OCI-LY3 (cell line): ENCODE data around the gene EXOC4.

Source experiments
- H2AFZ ChIP-seq: fragments of 200-600, 300-600 bp; shearing (Covaris generic); 2 replicates; pipeline ENCODE4 v1.6.0; 2014; ENCODE audit warnings: antibody characterized with exemption, low read depth, low read length
- H3K27ac ChIP-seq: fragments of 200-600, 300-600 bp; sonication (generic); 2 replicates; pipeline ENCODE4 v1.5.1; 2014; ENCODE audit warnings: mild to moderate bottlenecking, low read length, moderate library complexity, mixed read lengths
- H3K27me3 ChIP-seq: fragments of 200-600, 300-600 bp; sonication (generic); 2 replicates; pipeline ENCODE4 v1.6.1; 2014; ENCODE audit warnings: low read depth, low read length, mixed read lengths
- H3K36me3 ChIP-seq: fragments of 200-600, 300-600 bp; sonication (generic); replicated peaks from 2 replicates; pipeline ENCODE3; 2014; ENCODE audit warnings: low read depth, low read length, mixed read lengths
- H3K4me1 ChIP-seq: fragments of 300-600, 200-600 bp; sonication (generic); 2 replicates; pipeline ENCODE4 v1.6.1; 2014; ENCODE audit warnings: low read length, mixed read lengths
- H3K4me2 ChIP-seq: fragments of 200-600, 300-600 bp; sonication (generic); 2 replicates; pipeline ENCODE4 v1.6.1; 2014; ENCODE audit warnings: low read length, mixed read lengths
- H3K4me3 ChIP-seq: fragments of 300-600, 200-600 bp; sonication (generic); 2 replicates; pipeline ENCODE4 v1.5.1; 2014; ENCODE audit warnings: antibody characterized with exemption, mild to moderate bottlenecking, low read length, moderate library complexity
- H3K79me2 ChIP-seq: fragments of 300-600, 200-600 bp; shearing (Covaris generic); 2 replicates; pipeline ENCODE4 v1.6.1; 2014; ENCODE audit warnings: mild to moderate bottlenecking, low read length, mixed read lengths
- H3K9ac ChIP-seq: fragments of 300-600, 200-600 bp; shearing (Covaris generic); 2 replicates; pipeline ENCODE4 v1.6.0; 2014; ENCODE audit warnings: mild to moderate bottlenecking, low read length, moderate library complexity
- H3K9me3 ChIP-seq: fragments of 200-600, 300-600 bp; shearing (Covaris generic); 2 replicates; pipeline ENCODE4 v1.6.1; 2014; ENCODE audit warnings: low read length, mixed read lengths; ENCODE audit not compliant: insufficient read depth
- H4K20me1 ChIP-seq: fragments of 200-600, 300-600 bp; sonication (generic); 2 replicates; pipeline ENCODE4 v1.6.1; 2016; ENCODE audit warnings: low read length, mixed read lengths; ENCODE audit not compliant: insufficient read depth
- EZH2phosphoT487 ChIP-seq: fragments of 200-600 bp; shearing (Covaris generic); IDR thresholded peaks from 2 replicates; pipeline ENCODE4 v1.6.1; 2018; ENCODE audit warnings: antibody characterized with exemption, mixed run types, low read depth
- TF ChIP-seq, protein P1 (sequence below): fragments of 200-600, 300-600 bp; sonication (generic); IDR thresholded peaks from 2 replicates; pipeline ENCODE4 v1.5.1; 2014; ENCODE audit warnings: antibody characterized with exemption, low read length, low read depth

EXOC4 gene

DNA sequence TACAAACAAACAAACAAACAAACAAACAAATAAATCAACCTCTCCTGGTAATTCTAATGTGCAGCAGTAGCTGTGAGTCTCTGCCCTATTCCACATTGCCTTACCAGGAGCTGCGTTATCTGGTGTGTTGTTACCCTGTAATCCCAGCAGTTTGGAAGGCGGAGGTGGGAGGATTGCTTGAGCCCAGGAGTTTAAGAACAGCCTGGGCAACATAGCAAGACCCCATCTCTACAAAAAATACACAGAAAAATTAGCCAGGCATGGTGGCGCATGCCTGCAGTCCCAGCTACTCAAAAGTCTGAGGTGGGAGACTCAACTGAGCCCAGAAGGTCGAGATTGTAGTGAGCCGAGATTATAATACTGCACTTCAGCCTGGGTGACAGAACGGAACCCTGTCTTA lies 192.7 kb downstream of the EXOC4 start:
- Histone ChIP-seq H3K27ac (no peak overlapping the region), H3K4me3 (no peak overlapping the region), H3K36me3 (no peaks in the 10 kb centered on the region), H3K4me2 (no peak overlapping the region), H3K4me1 (peaks cover 13% of the 10 kb centered on the region), H3K79me2 (no peaks in the 10 kb centered on the region), H4K20me1 (no peaks in the 10 kb centered on the region), H3K9me3 (no peaks in the 10 kb centered on the region), H3K27me3 (no peaks in the 10 kb centered on the region), H2AFZ (no peak overlapping the region), H3K9ac (no peak overlapping the region)
- no peak for TF ChIP-seq EZH2phosphoT487
- TF ChIP-seq, protein P1, sequence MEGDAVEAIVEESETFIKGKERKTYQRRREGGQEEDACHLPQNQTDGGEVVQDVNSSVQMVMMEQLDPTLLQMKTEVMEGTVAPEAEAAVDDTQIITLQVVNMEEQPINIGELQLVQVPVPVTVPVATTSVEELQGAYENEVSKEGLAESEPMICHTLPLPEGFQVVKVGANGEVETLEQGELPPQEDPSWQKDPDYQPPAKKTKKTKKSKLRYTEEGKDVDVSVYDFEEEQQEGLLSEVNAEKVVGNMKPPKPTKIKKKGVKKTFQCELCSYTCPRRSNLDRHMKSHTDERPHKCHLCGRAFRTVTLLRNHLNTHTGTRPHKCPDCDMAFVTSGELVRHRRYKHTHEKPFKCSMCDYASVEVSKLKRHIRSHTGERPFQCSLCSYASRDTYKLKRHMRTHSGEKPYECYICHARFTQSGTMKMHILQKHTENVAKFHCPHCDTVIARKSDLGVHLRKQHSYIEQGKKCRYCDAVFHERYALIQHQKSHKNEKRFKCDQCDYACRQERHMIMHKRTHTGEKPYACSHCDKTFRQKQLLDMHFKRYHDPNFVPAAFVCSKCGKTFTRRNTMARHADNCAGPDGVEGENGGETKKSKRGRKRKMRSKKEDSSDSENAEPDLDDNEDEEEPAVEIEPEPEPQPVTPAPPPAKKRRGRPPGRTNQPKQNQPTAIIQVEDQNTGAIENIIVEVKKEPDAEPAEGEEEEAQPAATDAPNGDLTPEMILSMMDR: no peak

DNA sequence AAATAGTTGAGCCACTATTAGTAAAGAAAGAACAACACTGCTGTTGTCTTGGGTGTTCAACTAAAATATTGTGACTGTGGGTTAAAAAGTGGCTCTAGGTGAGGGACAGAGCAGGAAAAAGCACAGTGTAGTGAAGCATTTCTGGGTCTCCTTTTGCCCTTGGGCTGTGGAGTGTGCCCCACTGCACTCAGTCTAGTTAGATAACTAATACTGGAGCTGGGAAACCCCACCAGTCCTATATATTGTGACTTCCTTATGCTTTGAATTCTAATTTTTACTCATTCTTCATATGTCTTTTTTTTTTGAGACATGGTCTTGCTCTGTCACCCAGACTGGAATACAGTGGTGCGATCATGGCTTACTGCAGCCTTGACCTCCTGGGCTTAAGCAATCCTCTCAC lies 195.1 kb downstream of the EXOC4 start:
- TF ChIP-seq EZH2phosphoT487: no peak
- TF ChIP-seq, protein P1: no peak
- H3K9me3 ChIP-seq: no peaks in the 10 kb centered on the region
- no peaks in the 10 kb centered on the region for H4K20me1 ChIP-seq

DNA sequence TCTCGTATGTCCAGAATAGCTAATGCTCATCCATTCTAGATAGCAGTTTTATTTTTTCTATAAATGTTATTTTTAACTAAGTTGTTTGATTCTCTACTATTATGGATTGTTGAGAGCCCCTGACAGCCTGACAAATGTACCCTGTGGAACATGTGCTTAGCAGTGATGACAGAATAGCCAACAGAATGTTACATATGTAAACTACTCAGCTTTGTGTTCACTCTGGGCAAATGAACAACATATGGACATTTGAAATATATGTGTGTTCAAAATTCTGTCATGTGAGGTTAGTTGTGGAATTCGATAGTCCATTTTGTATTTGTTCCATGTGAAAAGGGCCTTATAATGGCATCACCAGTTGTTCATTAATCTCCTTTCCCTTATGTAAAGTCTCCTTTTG lies 199.7 kb downstream of the EXOC4 start:
- no peaks in the 10 kb centered on the region for H3K36me3 ChIP-seq
- no peak overlapping the region for H3K9ac ChIP-seq
- no peaks in the 10 kb centered on the region; the same call in 1 of the 2 replicates for H4K20me1 ChIP-seq
- H3K4me1 ChIP-seq: peaks cover 7% of the 10 kb centered on the region
- no peak overlapping the region for H3K27ac ChIP-seq
- TF ChIP-seq, protein P1: no peak
- no peak for TF ChIP-seq EZH2phosphoT487
- H3K79me2 ChIP-seq: no peaks in the 10 kb centered on the region
- H3K4me3 ChIP-seq: no peak overlapping the region
- H2AFZ ChIP-seq: no peak overlapping the region
- no peak overlapping the region for H3K4me2 ChIP-seq
- no peaks in the 10 kb centered on the region for H3K27me3 ChIP-seq
- no peaks in the 10 kb centered on the region for H3K9me3 ChIP-seq

More for the DNA sequence above, 195.1 kb downstream of the EXOC4 start:
- no peak overlapping the region for H2AFZ ChIP-seq
- H3K4me2 ChIP-seq: peak overlapping the region; percentile 24; the same call in 1 of the 2 replicates
- no peaks in the 10 kb centered on the region for H3K79me2 ChIP-seq
- no peak overlapping the region for H3K27ac ChIP-seq
- H3K27me3 ChIP-seq: no peaks in the 10 kb centered on the region
- no peaks in the 10 kb centered on the region for H3K36me3 ChIP-seq
- no peak overlapping the region for H3K4me3 ChIP-seq
- peaks cover 13% of the 10 kb centered on the region for H3K4me1 ChIP-seq
- no peak overlapping the region for H3K9ac ChIP-seq

DNA sequence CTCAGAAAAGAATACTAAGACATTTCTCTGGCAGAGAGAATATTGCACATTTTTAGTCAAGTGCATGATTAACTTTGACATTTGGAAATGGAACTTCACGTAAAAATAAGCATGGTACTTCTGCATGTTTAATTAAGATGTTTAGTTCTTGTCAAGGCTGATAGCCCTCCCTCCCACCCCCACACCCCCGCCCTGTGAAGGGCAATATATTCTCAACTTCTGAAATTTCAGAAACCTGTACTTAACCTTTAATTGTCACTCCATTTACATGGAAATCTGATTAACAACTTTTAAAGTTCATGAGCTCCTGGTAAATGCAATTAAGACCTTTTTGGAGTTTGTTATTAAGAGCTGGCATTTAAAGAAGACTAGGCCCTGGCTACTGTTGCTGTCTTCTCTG lies 205.8 kb downstream of the EXOC4 start:
- no peaks in the 10 kb centered on the region for H3K9me3 ChIP-seq
- no peak overlapping the region for H3K9ac ChIP-seq
- no peak overlapping the region for H3K4me2 ChIP-seq
- no peak overlapping the region for H2AFZ ChIP-seq
- no peaks in the 10 kb centered on the region; the same call in 1 of the 2 replicates for H4K20me1 ChIP-seq
- no peaks in the 10 kb centered on the region for H3K4me1 ChIP-seq
- H3K36me3 ChIP-seq: no peaks in the 10 kb centered on the region
- H3K27ac ChIP-seq: no peak overlapping the region
- no peak overlapping the region for H3K4me3 ChIP-seq
- no peaks in the 10 kb centered on the region for H3K79me2 ChIP-seq
- H3K27me3 ChIP-seq: no peaks in the 10 kb centered on the region
- TF ChIP-seq, protein P1: no peak
- no peak for TF ChIP-seq EZH2phosphoT487
